Gastroesophageal sphincter (tissue), 4 donors: Measurements from ENCODE around the gene PSMG4. TPM values are rescaled to one million over a fixed set of nuclear protein-coding genes. Genes with fewer than 3 reads are reported as not detected.

Experiments used
- ATAC-seq: fragments of 150-250 bp; one replicate; pipeline ENCODE4 v1.9.1; 2016; ENCODE audit warnings: mild to moderate bottlenecking, moderate library complexity
- H3K27ac ChIP-seq, 4 donors: fragments of 200-600 bp; sonication (generic) in 3 of 4; 1 replicate in 3 of 4; 2 replicates in 1 of 4; pipeline ENCODE4 v1.5.1; 2016 to 2019
- H3K27me3 ChIP-seq: fragments of 200-600 bp; sonication (generic); one replicate; pipeline ENCODE4 v1.5.1; 2019
- H3K36me3 ChIP-seq, 2 donors: fragments of 200-600 bp; sonication (generic); one replicate each; pipeline ENCODE4 v1.5.1; 2019; ENCODE audit warnings: control low read depth in 1 of 2
- H3K4me1 ChIP-seq, 3 donors: fragments of 200-600 bp; sonication (generic); 1 replicate in 2 of 3; 2 replicates in 1 of 3; pipeline ENCODE4 v1.5.1; 2016 to 2019; ENCODE audit warnings: control low read depth in 2 of 3
- H3K4me3 ChIP-seq, 2 donors: fragments of 200-600 bp; sonication (generic); one replicate each; pipeline ENCODE4 v1.5.1; 2019; ENCODE audit warnings: mild to moderate bottlenecking in 1 of 2, moderate library complexity in 1 of 2
- H3K9me3 ChIP-seq, 3 donors: fragments of 200-600 bp; sonication (generic); one replicate each; pipeline ENCODE4 v1.5.1; 2017 to 2019; ENCODE audit warnings: control low read depth in 2 of 3
- CTCF ChIP-seq, 4 experiments: fragments of 200-600 bp in 2 of 4; fragments of 450-650 bp in 2 of 4; sonication (generic) in 1 of 4; IDR thresholded peaks; one replicate each; pipeline ENCODE4 v1.5.1; 2017 to 2019; ENCODE audit warnings: antibody characterized with exemption in 4 of 4, mild to moderate bottlenecking in 2 of 4, moderate library complexity in 2 of 4
- EP300 ChIP-seq: sonication (generic); formaldehyde crosslinking; IDR thresholded peaks from one replicate; pipeline ENCODE4 v1.6.1; 2017; ENCODE audit warnings: antibody characterized with exemption, mild to moderate bottlenecking
- POLR2A ChIP-seq, 2 donors: fragments of 450-650 bp; IDR thresholded peaks; one replicate each; pipeline ENCODE4 v1.6.1; 2017; ENCODE audit warnings: antibody characterized with exemption in 2 of 2, mild to moderate bottlenecking in 2 of 2, moderate library complexity in 1 of 2
- POLR2AphosphoS5 ChIP-seq: sonication (generic); formaldehyde crosslinking; IDR thresholded peaks from one replicate; pipeline ENCODE4 v1.6.1; 2017; ENCODE audit warnings: antibody characterized with exemption
- WGBS, 2 donors: methylation state at CpG; one replicate each; pipeline ENCODE4 v1.1.5; 2018; ENCODE audit warnings: low coverage in 1 of 2; 5-methylcytosine and 5-hydroxymethylcytosine counted together
- total RNA-seq, 4 donors: library from RNA; depleted of rRNA; stranded (reverse); fragments of >200 nt; gene quantifications; one replicate each; pipeline ENCODE4 v1.1.0, GENCODE V29; 2016

Gene PSMG4
- total RNA-seq, 4 donors from 2014 or later, result 23.6 to 37.8 (median 29.5) TPM

GRCh38 chr6:3287976-3288707 lies 29.4 kb downstream of the PSMG4 start:
- Histone ChIP-seq H3K27ac (no peak overlapping the region), H3K36me3 (peaks cover 0 to 41% of the 10 kb centered on the region in 2 donors), H3K4me3 (no peak overlapping the region), H3K4me1 (peaks cover 0 to 17% (median 0%) of the 10 kb centered on the region in 3 donors), H3K9me3 (no peaks in the 10 kb centered on the region), H3K27me3 (no peaks in the 10 kb centered on the region)
- no peak for TF ChIP-seq POLR2A (IDR thresholded peaks at IDR 0.05)
- TF ChIP-seq POLR2AphosphoS5, result no peak
- TF ChIP-seq CTCF (IDR thresholded peaks at IDR 0.05), result no peak
- no peak for TF ChIP-seq EP300
- no peak for ATAC-seq
- WGBS, 2 donors, result 84 to 96% methylated on average over 4 to 5 of the region's 17 CpGs

GRCh38 chr6:3288711-3289663 lies 30.2 kb downstream of the PSMG4 start:
- Histone ChIP-seq H3K4me3 (no peak overlapping the region), H3K4me1 (peaks cover 0 to 12% (median 0%) of the 10 kb centered on the region in 3 donors), H3K36me3 (peaks cover 0 to 34% of the 10 kb centered on the region in 2 donors), H3K27ac (no peak overlapping the region), H3K9me3 (no peaks in the 10 kb centered on the region), H3K27me3 (no peaks in the 10 kb centered on the region)
- WGBS, 2 donors, result 80 to 90% methylated on average over 1 to 3 of the region's 21 CpGs
- ATAC-seq, result no peak
- no peak for TF ChIP-seq POLR2A (IDR thresholded peaks at IDR 0.05)

GRCh38 chr6:3289664-3290055 lies 30.9 kb downstream of the PSMG4 start:
- H3K4me3 ChIP-seq, result no peak overlapping the region
- WGBS, 2 donors, result 94% methylated on average over 2 of the region's 7 CpGs; no CpG with 5 or more reads in 1 of the 2 donors
- H3K36me3 ChIP-seq, result peaks cover 0 to 31% of the 10 kb centered on the region in 2 donors
- peaks cover 0 to 12% (median 0%) of the 10 kb centered on the region in 3 donors for H3K4me1 ChIP-seq
- TF ChIP-seq CTCF (IDR thresholded peaks at IDR 0.05), result no peak
- no peak for TF ChIP-seq POLR2AphosphoS5
- TF ChIP-seq EP300, result no peak
- no peak overlapping the region for H3K27ac ChIP-seq
- H3K27me3 ChIP-seq, result no peaks in the 10 kb centered on the region
- ATAC-seq, result no peak
- no peaks in the 10 kb centered on the region for H3K9me3 ChIP-seq

GRCh38 chr6:3290149-3290930 lies 31.6 kb downstream of the PSMG4 start:
- H3K4me3 ChIP-seq, result no peak overlapping the region
- ATAC-seq, result no peak
- no peak for TF ChIP-seq EP300
- TF ChIP-seq POLR2AphosphoS5, result no peak
- no peak for TF ChIP-seq CTCF (IDR thresholded peaks at IDR 0.05)
- TF ChIP-seq POLR2A (IDR thresholded peaks at IDR 0.05), result no peak
- H3K9me3 ChIP-seq, result no peaks in the 10 kb centered on the region
- H3K27ac ChIP-seq, result no peak overlapping the region
- H3K4me1 ChIP-seq, result peaks cover 0 to 12% (median 0%) of the 10 kb centered on the region in 3 donors
- 84 to 100% methylated on average over 2 to 9 of the region's 15 CpGs for WGBS, 2 donors
- peaks cover 0 to 27% of the 10 kb centered on the region in 2 donors for H3K36me3 ChIP-seq
- H3K27me3 ChIP-seq, result no peaks in the 10 kb centered on the region

GRCh38 chr6:3290931-3291211 lies 32.1 kb downstream of the PSMG4 start:
- Histone ChIP-seq H3K36me3 (peaks cover 0 to 23% of the 10 kb centered on the region in 2 donors), H3K9me3 (no peaks in the 10 kb centered on the region), H3K27me3 (no peaks in the 10 kb centered on the region), H3K4me1 (peaks cover 0 to 12% (median 0%) of the 10 kb centered on the region in 3 donors), H3K4me3 (no peak overlapping the region), H3K27ac (no peak overlapping the region)
- 84 to 88% methylated on average over 9 to 11 of the region's 11 CpGs for WGBS, 2 donors
- TF ChIP-seq POLR2AphosphoS5 (no peak), EP300 (no peak), POLR2A (IDR thresholded peaks at IDR 0.05) (no peak), CTCF (IDR thresholded peaks at IDR 0.05) (no peak)
- no peak for ATAC-seq
